GM21526 (cell line): ENCODE measurements around the gene COX6A2.
"Not testable (repeated sequence)": the region's sequence is repeated elsewhere in the genome, so short reads cannot be mapped to it uniquely, and the experiment has no call there.

ENCODE experiments used
- ATAC-seq: cut with Tn5 transposase; IDR thresholded peaks from one replicate; pipeline ENCODE4 v1.9.1; 2021; ENCODE audit warnings: moderate library complexity; ENCODE audit not compliant: unreplicated experiment, low FRiP score

COX6A2 gene

GRCh38 chr16:31439519-31439918, 11.4 kb upstream of the COX6A2 start:
- ATAC-seq, result no peak

DNA sequence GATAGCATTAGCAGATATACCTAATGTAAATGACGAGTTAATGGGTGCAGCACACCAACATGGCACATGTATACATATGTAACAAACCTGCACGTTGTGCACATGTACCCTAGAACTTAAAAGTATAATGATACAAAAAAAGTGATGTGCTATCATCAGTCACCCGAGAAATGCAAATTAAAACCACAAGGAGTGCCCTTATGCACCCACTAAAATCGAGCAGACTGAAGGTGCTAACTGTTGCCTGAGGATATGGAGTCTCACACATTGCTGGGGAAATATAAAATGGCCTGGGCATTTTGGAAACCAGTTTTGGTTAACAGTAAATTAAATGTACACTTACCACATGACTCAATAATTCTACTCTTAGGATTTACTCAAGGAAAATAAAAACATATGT, 10.9 kb upstream of the COX6A2 start:
- not testable (repeated sequence) for ATAC-seq

DNA sequence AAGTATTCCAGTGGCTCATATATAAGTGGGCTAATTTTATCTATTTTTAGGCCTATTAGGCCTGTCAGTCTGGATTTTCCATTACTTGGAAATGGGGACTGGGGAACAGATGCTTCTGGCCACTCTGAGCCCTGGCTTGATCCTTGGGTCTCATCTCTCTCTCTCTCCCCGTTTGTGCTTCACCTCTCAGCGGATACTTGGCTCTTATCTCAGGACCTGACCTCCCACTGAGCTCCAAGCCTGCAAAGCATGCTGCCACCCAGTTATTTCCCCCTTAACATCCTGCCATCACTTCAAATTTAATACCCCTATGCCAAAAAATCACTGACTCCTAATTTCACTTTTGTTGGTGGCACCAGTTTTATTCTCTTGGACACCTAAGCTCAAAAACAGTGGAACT, 10.3 kb upstream of the COX6A2 start:
- ATAC-seq, result no peak

DNA sequence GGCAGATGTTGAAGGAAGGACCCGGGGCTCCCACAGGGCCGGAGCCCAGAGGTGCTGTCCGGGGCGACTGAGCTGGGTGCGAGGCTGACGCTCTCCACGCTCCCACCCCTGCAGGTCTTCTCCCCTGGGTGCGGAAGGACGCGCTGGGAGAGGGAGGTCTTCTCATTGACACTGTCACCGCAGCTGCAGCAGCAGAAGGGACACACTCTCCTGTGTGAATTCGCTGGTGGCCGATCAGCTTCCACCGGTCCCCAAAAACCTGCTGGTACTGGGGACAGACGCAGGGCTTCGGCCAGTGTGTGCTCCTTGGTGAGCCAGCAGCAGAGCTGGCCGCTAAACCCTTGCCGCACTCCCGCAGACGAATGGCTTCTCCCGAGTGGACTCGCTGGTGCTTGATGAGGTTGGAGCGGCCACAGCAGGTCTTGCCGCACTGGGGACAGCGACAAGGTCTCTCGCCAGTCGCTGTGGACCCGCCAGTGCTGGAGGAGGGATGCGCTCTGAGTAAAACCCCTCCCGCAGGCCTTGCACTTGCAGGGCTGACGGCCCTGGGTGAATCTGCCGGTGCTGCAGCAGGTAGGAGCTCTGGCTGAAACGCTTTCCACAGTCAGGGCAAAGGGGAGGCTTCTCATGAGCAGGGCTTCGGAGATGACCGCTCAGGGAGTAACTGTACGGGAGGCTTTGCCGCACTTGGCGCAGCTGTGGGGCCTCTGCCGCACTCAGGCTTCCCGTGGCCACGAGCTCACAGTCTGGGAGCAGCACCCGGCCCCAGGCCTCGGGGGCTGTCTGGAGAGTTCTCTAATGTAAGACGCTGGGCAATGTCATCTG, 8.3 kb upstream of the COX6A2 start:
- ATAC-seq, result no peak

GRCh38 chr16:31435341-31436220, 7.4 kb upstream of the COX6A2 start:
- ATAC-seq, result no peak

- no peak for ATAC-seq
Measured at GRCh38 chr16:31430380-31431052, 2.4 kb upstream of the COX6A2 start.

DNA sequence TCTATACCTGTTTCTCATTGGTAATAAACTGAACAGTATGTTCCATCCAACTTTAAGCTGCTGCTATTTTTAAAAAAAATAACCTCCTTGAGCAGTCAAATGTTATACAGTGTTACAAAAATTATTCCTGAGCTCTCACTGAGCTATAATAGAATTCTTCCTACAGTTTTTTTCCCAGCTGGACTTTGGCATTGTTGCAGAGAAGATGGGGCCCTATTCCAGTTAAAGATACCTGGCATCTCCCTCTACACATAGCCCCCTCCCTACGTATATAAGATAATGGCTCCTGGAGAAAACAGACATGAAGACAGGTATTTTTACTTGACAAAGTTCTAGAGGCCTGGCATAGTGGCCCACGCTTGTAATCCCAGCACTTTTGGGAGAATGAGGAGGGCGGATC, 1.6 kb upstream of the COX6A2 start:
- ATAC-seq, result no peak

DNA sequence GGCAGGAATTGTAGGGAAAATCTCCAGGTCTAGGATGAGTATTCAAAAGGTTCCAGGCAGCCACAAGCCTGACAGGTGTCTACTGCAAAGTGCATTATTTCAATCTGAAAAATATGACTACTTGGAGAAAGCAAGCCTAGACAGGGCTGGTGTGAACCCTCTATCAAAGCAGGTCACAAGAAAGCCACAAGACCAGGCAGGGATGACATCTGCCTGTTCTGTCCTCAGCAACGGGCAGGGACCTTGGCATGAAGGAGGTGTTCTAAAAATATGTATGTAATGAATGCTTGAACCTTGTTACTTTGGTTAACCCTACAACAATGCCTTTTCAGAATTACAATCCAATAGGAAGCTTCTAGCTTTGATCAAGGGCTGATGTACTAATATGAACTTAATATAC, 1.2 kb upstream of the COX6A2 start:
- no peak for ATAC-seq

GRCh38 chr16:31428638-31429247, 583 bp upstream of the COX6A2 start:
- no peak for ATAC-seq

- no peak for ATAC-seq
Measured at GRCh38 chr16:31427441-31428278, 500 bp downstream of the COX6A2 start.

DNA sequence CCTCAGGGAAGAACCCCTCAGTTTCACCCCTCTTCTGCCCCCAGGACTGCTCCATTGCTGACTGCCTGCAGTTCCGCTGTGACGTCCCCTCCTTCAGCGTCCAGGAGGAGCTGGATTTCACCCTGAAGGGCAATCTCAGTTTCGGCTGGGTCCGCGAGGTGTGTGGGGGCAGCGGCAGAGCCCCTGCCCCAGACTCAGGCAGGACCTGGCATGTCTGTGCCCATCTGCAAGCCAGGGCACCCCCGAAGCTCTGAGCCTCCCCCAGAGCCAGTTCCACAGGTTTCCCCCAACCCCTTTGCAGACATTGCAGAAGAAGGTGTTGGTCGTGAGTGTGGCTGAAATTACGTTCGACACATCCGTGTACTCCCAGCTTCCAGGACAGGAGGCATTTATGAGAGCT, 4.4 kb downstream of the COX6A2 start:
- no peak for ATAC-seq

GRCh38 chr16:31423241-31423640, 4.9 kb downstream of the COX6A2 start:
- no peak for ATAC-seq

DNA sequence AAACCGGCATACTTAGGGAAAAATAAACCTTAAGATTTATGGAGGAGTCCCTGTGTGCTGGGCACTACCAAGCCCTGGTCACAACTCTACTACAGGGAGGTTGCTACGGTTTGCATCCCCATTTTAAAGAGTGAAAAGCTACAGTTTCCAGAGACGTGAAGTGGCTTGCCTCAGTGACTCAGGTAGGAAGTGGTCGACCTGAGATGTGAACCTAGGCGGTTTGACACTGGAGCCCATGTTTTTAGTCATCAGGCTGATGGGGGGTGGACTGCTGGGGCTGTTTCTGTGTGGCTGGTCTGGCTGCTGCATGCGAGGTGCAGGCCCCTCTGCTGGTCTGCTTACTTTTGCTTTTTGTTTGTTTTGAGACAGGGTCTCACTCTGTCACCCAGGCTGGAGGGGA, 6.6 kb downstream of the COX6A2 start:
- no peak for ATAC-seq

DNA sequence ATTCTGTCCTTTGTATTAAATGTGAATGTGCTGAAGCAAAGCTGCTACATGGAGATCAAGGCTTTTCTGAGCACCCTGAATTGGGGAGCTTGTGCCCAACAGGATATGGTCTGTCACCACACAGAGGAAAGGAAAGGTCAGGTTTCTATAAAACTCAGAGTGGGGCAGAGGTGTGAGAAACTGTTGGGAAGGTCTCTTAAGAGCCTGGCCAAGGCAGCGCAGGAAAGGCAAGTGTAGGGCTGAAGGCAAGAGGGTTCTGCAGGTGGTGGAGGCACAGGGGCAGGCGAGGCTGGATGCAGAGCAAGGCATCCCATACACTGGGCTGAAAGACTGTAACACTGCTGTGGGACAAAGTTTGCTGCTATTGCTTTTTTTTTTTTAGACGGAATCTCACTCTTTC, 8.1 kb downstream of the COX6A2 start:
- ATAC-seq, result no peak

- no peak for ATAC-seq
Measured at GRCh38 chr16:31417916-31418315, 10.2 kb downstream of the COX6A2 start.

GRCh38 chr16:31417036-31417435, 11.1 kb downstream of the COX6A2 start:
- ATAC-seq, result not testable (repeated sequence)

- ATAC-seq, result no peak
Measured at GRCh38 chr16:31416371-31416770, 11.8 kb downstream of the COX6A2 start.

DNA sequence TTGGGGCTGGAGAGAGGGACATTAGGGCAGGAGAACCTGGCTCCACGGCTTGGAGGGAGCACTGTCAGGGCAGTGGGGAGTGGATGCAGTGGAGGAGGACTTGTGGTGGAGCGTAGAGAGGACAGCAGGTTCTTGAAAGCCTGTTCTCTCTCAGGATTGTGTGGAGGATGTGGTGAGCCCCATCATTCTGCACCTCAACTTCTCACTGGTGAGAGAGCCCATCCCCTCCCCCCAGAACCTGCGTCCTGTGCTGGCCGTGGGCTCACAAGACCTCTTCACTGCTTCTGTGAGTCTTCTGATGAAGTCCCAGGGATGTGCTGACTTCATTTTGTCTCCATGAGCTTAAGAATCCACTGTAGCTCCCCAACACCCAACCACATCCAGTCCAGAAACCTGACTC, 13.5 kb downstream of the COX6A2 start:
- ATAC-seq, result no peak

DNA sequence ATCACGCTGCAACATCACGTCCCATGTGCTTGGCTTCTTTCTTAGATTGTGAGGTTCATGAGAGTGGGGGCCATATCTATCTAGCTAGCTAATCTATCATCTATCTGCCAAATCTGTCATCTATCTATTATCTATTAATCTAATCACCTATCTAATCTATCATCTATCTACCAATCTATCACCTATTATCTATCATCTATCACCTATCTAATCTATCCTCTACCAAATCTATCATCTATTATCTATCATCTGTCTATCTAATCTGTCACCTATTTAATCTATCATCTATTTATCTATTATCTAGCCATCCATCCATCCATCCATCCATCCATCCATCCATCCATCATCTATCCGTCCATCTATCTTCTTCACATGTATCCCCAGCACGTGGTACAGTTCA, 14.2 kb downstream of the COX6A2 start:
- ATAC-seq, result no peak

GRCh38 chr16:31413381-31413780, 14.8 kb downstream of the COX6A2 start:
- ATAC-seq, result no peak
